ENCODE measurements around the gene AUP1. TPM values are rescaled to one million over a fixed set of nuclear protein-coding genes. Genes with fewer than 3 reads are reported as not detected.

The AUP1 gene
- total and polyA plus RNA-seq, 10 of the 15 experiments (the other 5 are each of a cell fraction or from before 2014, with no cell fraction given): 39.1 to 215 (median 138) TPM

- RAD21 ChIA-PET (ENCODE audit: unreplicated experiment): interaction anchor here (0.6 to 1.0 kb wide), 2 partner anchors 22 to 100 kb away, joined by 3 read pairs; no protein-coding TSS in a partner anchor
- POLR2A ChIA-PET: interaction anchor here (0.5 to 1.0 kb wide), 2 partner anchors 22 to 58 kb away, joined by 3 read pairs; no protein-coding TSS in a partner anchor
These were observed 40.6 kb downstream of the AUP1 start for GRCh38 chr2:74488643-74489481.

More at GRCh38 chr2:74488643-74489481, 40.6 kb downstream of the AUP1 start:
- Histone ChIP-seq H3K27me3 (replicated peaks in 1 of 2; ENCODE audit: control insufficient read depth in 2 of 2, insufficient read depth in 2 of 2, low read length in 1 of 2) (no peaks in the 10 kb centered on the region), H4K20me1 (ENCODE audit: control insufficient read depth, insufficient read depth) (no peaks in the 10 kb centered on the region), H3K4me1 (ENCODE audit: control insufficient read depth, insufficient read depth, low read length) (no peaks in the 10 kb centered on the region), H3K79me2 (ENCODE audit: control insufficient read depth, insufficient read depth, low read length) (no peaks in the 10 kb centered on the region; the same call in none of the 2 replicates), H3K9ac (ENCODE audit: control insufficient read depth, insufficient read depth, low read length) (no peak overlapping the region), H3K4me2 (ENCODE audit: control insufficient read depth, insufficient read depth) (no peak overlapping the region), H2AFZ (ENCODE audit: control insufficient read depth, low read depth, low read length) (no peak overlapping the region), H3K4me3 (no peak overlapping the region), H3K27ac (ENCODE audit: control insufficient read depth, insufficient read depth) (no peak overlapping the region), H3K9me3 (replicated peaks; ENCODE audit: control insufficient read depth, insufficient read depth, low read length) (no peaks in the 10 kb centered on the region), H3K36me3 (ENCODE audit: control insufficient read depth in 2 of 2, insufficient read depth in 2 of 2, low read length in 1 of 2) (peaks cover 12 to 13% of the 10 kb centered on the region in 2 experiments)
- in situ Hi-C loops (cut with MboI): loop anchor here (10.0 kb wide), 1 partner anchor 96 kb away; no protein-coding TSS in a partner anchor
- ATAC-seq: no peak
- intact Hi-C loops (cut with micrococcal nuclease; ENCODE audit: unreplicated experiment): no loop called here
- WGBS (ENCODE audit: insufficient coverage, insufficient replicate concordance, low lambda C conversion rate, missing lambda C conversion rate): 100% methylated on average over 9 of the region's 9 CpGs
- ChIA-PET CTCF (interaction anchor here (0.8 to 19.4 kb wide), 4 partner anchors 14 to 99 kb away, joined by 3 to 280 read pairs (median 4); no protein-coding TSS in a partner anchor), SMC1A (ENCODE audit: uncharacterized antibody, unreplicated experiment) (interaction anchor here (1.0 to 1.9 kb wide), 3 partner anchors 14 to 98 kb away, joined by 4 to 5 read pairs (median 4); partner anchors contain the start of genes AUP1 and HTRA2)
- TF ChIP-seq CREB1 (IDR thresholded peaks at IDR 0.05; ENCODE audit: low read depth): no peak
- TF ChIP-seq KDM1A (IDR thresholded peaks at IDR 0.05; ENCODE audit: borderline replicate concordance): no peak
- no peak for TF ChIP-seq MTA3 (IDR thresholded peaks at IDR 0.05; ENCODE audit: borderline replicate concordance, low read length)
- TF ChIP-seq CHD2 (IDR thresholded peaks at IDR 0.05; ENCODE audit: borderline replicate concordance, low read depth, low read length): no peak
- TF ChIP-seq ZBTB33 (IDR thresholded peaks at IDR 0.05): no peak
- no peak for TF ChIP-seq IKZF2 (IDR thresholded peaks at IDR 0.05)
- TF ChIP-seq RAD51 (IDR thresholded peaks at IDR 0.05): no peak
- no peak for TF ChIP-seq BCLAF1 (IDR thresholded peaks at IDR 0.05)
- TF ChIP-seq NR2F1 (conservative IDR thresholded peaks at IDR 0.05): no peak
- no peak for TF ChIP-seq ZSCAN29 (IDR thresholded peaks at IDR 0.05)
- TF ChIP-seq JUNB (IDR thresholded peaks at IDR 0.05): no peak
- TF ChIP-seq MYB (IDR thresholded peaks at IDR 0.05; ENCODE audit: borderline replicate concordance, low read depth, low read length): no peak
- TF ChIP-seq RB1 (IDR thresholded peaks at IDR 0.05; ENCODE audit: borderline replicate concordance): no peak
- no peak for TF ChIP-seq TARDBP (IDR thresholded peaks at IDR 0.05; ENCODE audit: borderline replicate concordance)
- no peak for TF ChIP-seq ZNF24 (IDR thresholded peaks at IDR 0.05)
- no peak for TF ChIP-seq SMAD5 (IDR thresholded peaks at IDR 0.05; ENCODE audit: low read depth)
- FAIRE-seq: no peak
- no peak for DNase-seq (ENCODE audit: low read depth, low spot score)
- BruUV-seq (replicated peaks): no TSS peak

All from GM12878 (cell line).